BE2C (cell line): ENCODE data around the gene ADRA2A.

Experiments used
- DNase-seq: peaks from one replicate; pipeline ENCODE4 v3.0.0-alpha.2; 2020
- H3K27me3 ChIP-seq: fragments of 250-450 bp; sonication (Bioruptor Pico); 2 replicates; pipeline ENCODE4 v1.5.1; 2020; ENCODE audit warnings: mild to moderate bottlenecking
- H3K36me3 ChIP-seq: fragments of 250-450 bp; sonication (Bioruptor Pico); 2 replicates; pipeline ENCODE4 v1.5.1; 2020; ENCODE audit warnings: mild to moderate bottlenecking
- H3K4me1 ChIP-seq: fragments of 250-450 bp; sonication (Bioruptor Pico); 2 replicates; pipeline ENCODE4 v1.5.1; 2020
- H3K4me3 ChIP-seq: 2 replicates; pipeline ENCODE4 v1.5.1; 2011; ENCODE audit warnings: low read depth, low read length
- H3K9me3 ChIP-seq: fragments of 250-450 bp; sonication (Bioruptor Pico); 2 replicates; pipeline ENCODE4 v1.5.1; 2020
- TF ChIP-seq, protein P1 (sequence below): IDR thresholded peaks from 2 replicates; pipeline ENCODE4 v1.5.1; 2012; ENCODE audit warnings: mild to moderate bottlenecking, low read depth, low read length

ADRA2A gene

DNA sequence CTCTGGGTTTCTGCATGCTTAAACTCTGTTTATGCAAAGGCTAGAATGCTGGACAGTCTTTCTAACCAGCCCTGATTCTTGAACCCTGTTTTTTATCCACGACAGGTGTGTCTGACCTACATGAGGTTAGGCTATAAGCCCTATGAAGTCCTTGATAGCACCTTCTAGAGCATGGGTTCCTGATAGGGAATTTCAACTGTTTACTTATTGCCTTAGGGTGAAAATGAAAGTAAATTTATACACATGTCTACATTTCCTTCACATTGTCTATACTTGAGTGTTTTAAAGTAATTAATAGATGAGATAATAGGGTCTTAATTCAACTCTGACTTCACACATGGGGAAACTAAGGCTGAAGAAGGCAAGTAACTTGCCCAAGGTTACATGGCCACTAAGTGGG is 35.5 kb downstream of the ADRA2A start:
- no peak for DNase-seq
- TF ChIP-seq, protein P1, sequence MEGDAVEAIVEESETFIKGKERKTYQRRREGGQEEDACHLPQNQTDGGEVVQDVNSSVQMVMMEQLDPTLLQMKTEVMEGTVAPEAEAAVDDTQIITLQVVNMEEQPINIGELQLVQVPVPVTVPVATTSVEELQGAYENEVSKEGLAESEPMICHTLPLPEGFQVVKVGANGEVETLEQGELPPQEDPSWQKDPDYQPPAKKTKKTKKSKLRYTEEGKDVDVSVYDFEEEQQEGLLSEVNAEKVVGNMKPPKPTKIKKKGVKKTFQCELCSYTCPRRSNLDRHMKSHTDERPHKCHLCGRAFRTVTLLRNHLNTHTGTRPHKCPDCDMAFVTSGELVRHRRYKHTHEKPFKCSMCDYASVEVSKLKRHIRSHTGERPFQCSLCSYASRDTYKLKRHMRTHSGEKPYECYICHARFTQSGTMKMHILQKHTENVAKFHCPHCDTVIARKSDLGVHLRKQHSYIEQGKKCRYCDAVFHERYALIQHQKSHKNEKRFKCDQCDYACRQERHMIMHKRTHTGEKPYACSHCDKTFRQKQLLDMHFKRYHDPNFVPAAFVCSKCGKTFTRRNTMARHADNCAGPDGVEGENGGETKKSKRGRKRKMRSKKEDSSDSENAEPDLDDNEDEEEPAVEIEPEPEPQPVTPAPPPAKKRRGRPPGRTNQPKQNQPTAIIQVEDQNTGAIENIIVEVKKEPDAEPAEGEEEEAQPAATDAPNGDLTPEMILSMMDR = no peak
- Histone ChIP-seq H3K4me3 (no peak overlapping the region), H3K36me3 (no peaks in the 10 kb centered on the region), H3K9me3 (no peaks in the 10 kb centered on the region), H3K4me1 (no peaks in the 10 kb centered on the region), H3K27me3 (no peaks in the 10 kb centered on the region)

DNA sequence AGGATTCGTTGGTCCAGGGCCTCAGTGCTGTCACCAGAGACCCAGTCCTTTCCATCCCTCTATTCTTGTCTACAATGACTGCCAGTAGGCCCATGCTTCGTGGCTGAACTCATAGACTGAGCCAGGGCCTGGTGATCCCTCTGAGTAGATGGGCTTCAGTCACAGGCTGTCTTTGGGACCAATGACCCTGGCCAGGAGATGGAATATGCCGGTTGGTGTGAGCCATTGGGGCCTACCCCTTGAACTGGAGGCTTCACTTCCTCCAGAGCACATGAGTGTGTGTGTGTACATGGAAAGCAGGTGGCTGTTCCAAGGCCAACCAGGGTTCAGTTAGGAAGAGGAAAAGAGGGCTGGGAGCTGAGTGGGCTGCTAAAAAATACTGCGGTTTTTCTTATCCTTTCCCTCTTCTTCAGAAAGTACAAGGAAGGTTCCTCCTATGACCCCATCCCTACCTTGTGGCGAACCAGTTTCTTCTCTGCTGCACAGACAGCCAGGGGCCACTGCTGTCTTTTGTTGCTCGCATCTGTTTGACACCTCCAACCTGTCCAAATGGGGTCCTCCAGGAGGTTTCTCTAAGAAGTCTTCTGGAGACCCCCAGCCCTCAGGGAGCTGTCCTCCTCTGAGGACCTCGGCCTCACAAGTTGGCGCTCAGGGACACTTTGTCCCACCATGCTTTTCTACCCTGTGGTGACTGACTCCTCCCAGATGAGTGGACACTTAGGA is 36.6 kb downstream of the ADRA2A start:
- DNase-seq = no peak
- H3K36me3 ChIP-seq = no peaks in the 10 kb centered on the region
- H3K4me1 ChIP-seq = no peaks in the 10 kb centered on the region
- H3K4me3 ChIP-seq = no peak overlapping the region
- no peaks in the 10 kb centered on the region for H3K9me3 ChIP-seq
- no peaks in the 10 kb centered on the region for H3K27me3 ChIP-seq
- TF ChIP-seq, protein P1 = no peak

DNA sequence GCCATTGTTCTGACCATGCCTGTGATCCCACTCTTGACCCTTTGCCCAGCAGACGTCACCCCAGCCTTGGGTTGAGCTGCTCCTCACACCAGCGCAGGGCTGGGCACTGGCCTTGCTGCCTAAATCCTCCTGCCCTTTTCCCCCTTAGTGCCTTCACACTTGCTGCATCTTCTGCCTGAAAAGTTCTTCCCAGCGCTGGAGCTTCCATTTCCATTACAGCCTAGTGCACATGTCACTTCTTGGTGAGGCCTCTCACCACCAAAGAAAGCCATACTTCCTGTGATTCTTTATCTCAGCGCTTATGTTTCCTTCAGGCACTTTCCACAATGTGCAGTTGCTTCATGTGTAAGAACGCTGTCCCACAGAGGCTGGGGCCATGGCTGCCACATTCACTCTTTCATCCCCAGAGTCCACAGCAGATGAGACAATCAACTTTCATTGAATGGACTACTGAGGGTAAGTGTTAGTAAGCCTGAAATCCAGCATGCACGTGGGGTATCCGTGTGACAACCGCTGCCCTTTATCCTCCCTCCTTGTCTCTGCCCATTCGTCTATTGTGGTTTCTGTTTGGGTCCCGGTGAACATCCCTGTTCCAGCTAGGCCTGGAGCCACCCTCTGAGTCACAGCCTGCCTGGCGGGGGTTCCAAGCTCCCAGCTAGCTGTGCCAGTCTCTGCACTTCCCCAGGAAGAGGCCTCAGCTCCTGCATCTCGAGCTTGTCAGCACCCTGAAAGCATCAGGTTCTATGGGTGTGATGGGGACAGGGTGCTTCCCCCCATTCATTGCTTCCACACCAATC is 37.3 kb downstream of the ADRA2A start:
- Histone ChIP-seq H3K9me3 (no peaks in the 10 kb centered on the region), H3K4me1 (no peaks in the 10 kb centered on the region), H3K27me3 (no peaks in the 10 kb centered on the region), H3K4me3 (no peak overlapping the region), H3K36me3 (no peaks in the 10 kb centered on the region)
- no peak for DNase-seq
- TF ChIP-seq, protein P1 = no peak

DNA sequence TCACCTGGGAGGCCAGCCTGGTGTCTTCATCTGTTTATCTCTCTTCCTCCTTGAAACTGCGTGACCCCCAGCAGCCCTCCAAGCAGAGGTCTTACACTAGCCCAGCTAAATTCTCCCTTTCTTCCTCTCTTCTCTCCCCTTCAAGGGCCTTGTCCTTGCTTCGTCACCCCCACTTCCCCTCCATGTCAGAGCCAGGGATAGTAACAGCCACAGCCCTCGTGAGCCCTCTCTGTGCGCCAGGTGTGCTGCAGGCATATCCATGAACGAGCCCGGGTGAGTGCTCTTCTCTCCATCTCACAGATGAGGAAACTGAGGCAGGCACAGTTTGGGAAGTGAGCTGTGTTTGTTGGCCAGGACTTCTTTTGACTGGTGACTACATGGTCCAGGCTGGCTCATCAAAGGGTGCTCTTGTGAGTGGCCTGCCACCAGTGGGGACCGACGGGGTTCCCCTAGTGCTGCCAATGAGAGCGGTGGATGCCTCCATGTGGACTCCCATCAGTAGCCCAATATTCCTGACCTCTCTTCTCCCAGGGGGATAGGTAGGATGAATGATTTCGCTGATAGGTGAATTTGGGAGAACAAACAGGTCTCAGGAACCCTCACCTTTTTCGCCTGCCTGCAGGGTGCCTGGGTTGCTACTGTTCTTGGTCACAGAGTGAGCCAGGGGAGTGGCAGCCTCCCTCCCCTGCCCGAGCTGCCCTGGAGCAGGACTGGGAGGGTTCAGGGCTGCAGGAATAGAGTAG is 38.1 kb downstream of the ADRA2A start:
- Histone ChIP-seq H3K4me3 (no peak overlapping the region), H3K27me3 (no peaks in the 10 kb centered on the region), H3K9me3 (no peaks in the 10 kb centered on the region), H3K36me3 (no peaks in the 10 kb centered on the region), H3K4me1 (no peaks in the 10 kb centered on the region)
- DNase-seq = no peak
- TF ChIP-seq, protein P1 = no peak

DNA sequence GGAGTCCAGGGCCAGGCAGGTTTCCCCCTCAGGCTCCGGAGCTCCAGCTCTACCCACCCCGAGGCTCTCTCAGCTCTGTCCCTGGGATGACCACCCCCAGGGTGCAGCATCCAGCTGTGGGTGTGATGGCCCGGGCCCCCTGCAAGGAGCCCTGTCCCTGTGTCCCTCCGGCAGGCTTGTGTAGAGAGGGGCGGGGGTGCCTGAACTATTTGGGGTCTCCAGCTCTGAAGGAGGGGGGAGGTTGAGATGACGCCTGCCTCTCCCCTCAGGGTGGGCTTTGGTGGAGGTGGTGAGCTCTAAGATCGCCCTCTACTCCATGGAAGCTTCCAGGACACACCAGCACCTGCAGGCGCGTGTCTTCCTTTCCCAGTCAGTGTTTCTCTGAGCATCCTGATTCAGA is 39.4 kb downstream of the ADRA2A start:
- Histone ChIP-seq H3K4me3 (no peak overlapping the region), H3K36me3 (no peaks in the 10 kb centered on the region), H3K4me1 (no peaks in the 10 kb centered on the region), H3K27me3 (no peaks in the 10 kb centered on the region), H3K9me3 (no peaks in the 10 kb centered on the region)
- TF ChIP-seq, protein P1 = no peak
- DNase-seq = no peak
